IMR-90 (cell line): ENCODE measurements around the gene NSD2. TPM values are rescaled to one million over a fixed set of nuclear protein-coding genes. Genes with fewer than 3 reads are reported as not detected.
A peak's percentile ranks its signal among the peaks of the same experiment; 100 is the strongest.

Experiments
- ATAC-seq: fragments of 200-7000 bp; cut with Tn5 transposase; 2 replicates; pipeline ENCODE4 v1.9.1; 2020; ENCODE audit warnings: low read depth, mild to moderate bottlenecking, moderate library complexity
- BruUV-seq: library from RNA; stranded (reverse); fragments of 400-500 nt; replicated peaks from 2 replicates; lab custom pipeline; 2021; lab: Mats Ljungman, UMichigan
- CTCF ChIA-PET: fragments of 300-600 bp; formaldehyde crosslinking; extraction: SDS; loops from one replicate; lab custom pipeline; 2021; ENCODE audit warnings: antibody characterized with exemption; lab: Yijun Ruan, JAX
- POLR2A ChIA-PET: fragments of 300-600 bp; sonication (Branson Sonifier 250); formaldehyde crosslinking; loops from one replicate; lab custom pipeline; 2022; ENCODE audit warnings: antibody characterized with exemption; ENCODE audit not compliant: unreplicated experiment; lab: Charles Lee
- DNase-seq: peaks from one replicate; pipeline ENCODE4 v3.0.0; 2013
- H2AFZ ChIP-seq: replicated peaks from 2 replicates; pipeline ENCODE3; 2013; ENCODE audit warnings: low read length, mild to moderate bottlenecking; ENCODE audit not compliant: poor library complexity
- H2AK5ac ChIP-seq: 2 replicates; pipeline ENCODE4 v1.6.1; 2013; ENCODE audit warnings: low read depth, low read length, inconsistent platforms
- H2AK9ac ChIP-seq: replicated peaks from 2 replicates; pipeline ENCODE3; 2013; ENCODE audit warnings: mild to moderate bottlenecking, low read depth, low read length, moderate library complexity; ENCODE audit not compliant: poor library complexity
- H2BK120ac ChIP-seq: 2 replicates; pipeline ENCODE4 v1.6.1; 2013; ENCODE audit warnings: low read depth, low read length, inconsistent platforms
- H2BK15ac ChIP-seq: 3 replicates; pipeline ENCODE4 v1.6.1; 2013; ENCODE audit warnings: low read depth, low read length, inconsistent platforms
- H2BK20ac ChIP-seq: 2 replicates; pipeline ENCODE4 v1.6.1; 2013; ENCODE audit warnings: low read depth, mild to moderate bottlenecking, inconsistent platforms, low read length, moderate library complexity
- H2BK5ac ChIP-seq: 2 replicates; pipeline ENCODE4 v1.6.1; 2013; ENCODE audit warnings: mild to moderate bottlenecking, low read depth, low read length, inconsistent platforms; ENCODE audit not compliant: poor library complexity, severe bottlenecking
- H3K14ac ChIP-seq: replicated peaks from 2 replicates; pipeline ENCODE4 v1.6.1; 2013; ENCODE audit warnings: low read depth, low read length, inconsistent platforms
- H3K18ac ChIP-seq: 2 replicates; pipeline ENCODE4 v1.6.1; 2013; ENCODE audit warnings: low read depth, low read length, control low read depth
- H3K23ac ChIP-seq: 2 replicates; pipeline ENCODE4 v1.6.1; 2013; ENCODE audit warnings: low read depth, low read length, inconsistent platforms
- H3K27ac ChIP-seq: 2 replicates; pipeline ENCODE4 v1.5.1; 2013; ENCODE audit warnings: mild to moderate bottlenecking, control low read depth, low read length; ENCODE audit not compliant: insufficient read depth
- H3K27me3 ChIP-seq: 2 replicates; pipeline ENCODE4 v1.6.1; 2013; ENCODE audit warnings: low read length; ENCODE audit not compliant: control insufficient read depth, insufficient read depth
- H3K36me3 ChIP-seq: 2 replicates; pipeline ENCODE4 v1.6.1; 2013; ENCODE audit warnings: low read length, mixed read lengths; ENCODE audit not compliant: control insufficient read depth, insufficient read depth
- H3K4ac ChIP-seq: 2 replicates; pipeline ENCODE4 v1.6.1; 2013; ENCODE audit warnings: low read depth, low read length, inconsistent platforms
- H3K4me1 ChIP-seq: 2 replicates; pipeline ENCODE4 v1.6.1; 2013; ENCODE audit warnings: low read length, mixed read lengths; ENCODE audit not compliant: control insufficient read depth, insufficient read depth
- H3K4me2 ChIP-seq: 2 replicates; pipeline ENCODE4 v1.6.1; 2013; ENCODE audit warnings: low read depth, mild to moderate bottlenecking, control low read depth, low read length, moderate library complexity
- H3K4me3 ChIP-seq: 2 replicates; pipeline ENCODE4 v1.5.1; 2013; ENCODE audit warnings: low read depth, mild to moderate bottlenecking, control low read depth, low read length, moderate library complexity; ENCODE audit not compliant: insufficient read depth
- H3K56ac ChIP-seq: 2 replicates; pipeline ENCODE4 v1.6.1; 2013; ENCODE audit warnings: low read length, inconsistent platforms; ENCODE audit not compliant: insufficient read depth; ENCODE audit errors: extremely low read depth
- H3K79me1 ChIP-seq, 2 experiments: 2 replicates each; pipeline ENCODE4 v1.6.1; 2013; ENCODE audit warnings: low read length in 2 of 2, inconsistent platforms in 1 of 2, low read depth in 1 of 2
- H3K9ac ChIP-seq: 2 replicates; pipeline ENCODE4 v1.6.1; 2013; ENCODE audit warnings: low read depth, low read length, control low read depth
- H3K9me1 ChIP-seq: 2 replicates; pipeline ENCODE4 v1.6.1; 2013; ENCODE audit warnings: low read length, inconsistent platforms; ENCODE audit not compliant: insufficient read depth
- H3K9me3 ChIP-seq: 2 replicates; pipeline ENCODE4 v1.6.1; 2013; ENCODE audit warnings: low read length; ENCODE audit not compliant: control insufficient read depth, insufficient read depth
- H4K20me1 ChIP-seq: 2 replicates; pipeline ENCODE4 v1.6.1; 2013; ENCODE audit warnings: low read length, inconsistent platforms; ENCODE audit not compliant: insufficient read depth
- H4K5ac ChIP-seq: 2 replicates; pipeline ENCODE4 v1.6.1; 2013; ENCODE audit warnings: mild to moderate bottlenecking, low read depth, low read length, control low read depth
- H4K8ac ChIP-seq, 2 experiments: 2 replicates each; pipeline ENCODE4 v1.6.1; 2013; ENCODE audit warnings: low read depth in 2 of 2, low read length in 2 of 2, control low read depth in 1 of 2, inconsistent platforms in 1 of 2
- H4K91ac ChIP-seq: 2 replicates; pipeline ENCODE4 v1.6.1; 2013; ENCODE audit warnings: low read depth, low read length, inconsistent platforms; ENCODE audit not compliant: insufficient read depth
- BHLHE40 ChIP-seq: fragments of 150-350 bp; IDR thresholded peaks from 2 replicates; pipeline ENCODE4 v1.6.1; 2016; ENCODE audit warnings: mild to moderate bottlenecking, low read depth, low read length
- CEBPB ChIP-seq: IDR thresholded peaks from 2 replicates; pipeline ENCODE4 v1.6.1; 2012; ENCODE audit warnings: low read depth, low read length, improper control_type of control experiment
- CHD1 ChIP-seq: IDR thresholded peaks from 2 replicates; pipeline ENCODE4 v1.6.1; 2012; ENCODE audit warnings: low read depth, low read length, improper control_type of control experiment
- FOS ChIP-seq: fragments of 150-350 bp; IDR thresholded peaks from 2 replicates; pipeline ENCODE4 v1.6.1; 2016; ENCODE audit warnings: low read depth, low read length
- MAFK ChIP-seq: IDR thresholded peaks from 2 replicates; pipeline ENCODE4 v1.6.1; 2012; ENCODE audit warnings: low read depth, low read length, improper control_type of control experiment
- MAZ ChIP-seq: IDR thresholded peaks from 2 replicates; pipeline ENCODE4 v1.6.1; 2012; ENCODE audit warnings: low read depth, mild to moderate bottlenecking, low read length, improper control_type of control experiment, moderate library complexity, borderline replicate concordance
- MXI1 ChIP-seq: IDR thresholded peaks from 2 replicates; pipeline ENCODE4 v1.6.1; 2012; ENCODE audit warnings: low read depth, mild to moderate bottlenecking, low read length, moderate library complexity, borderline replicate concordance
- NFE2L2 ChIP-seq: fragments of 150-350 bp; IDR thresholded peaks from 2 replicates; pipeline ENCODE4 v1.6.1; 2016; ENCODE audit warnings: low read depth, mild to moderate bottlenecking, low read length
- POLR2A ChIP-seq: IDR thresholded peaks from 2 replicates; pipeline ENCODE4 v1.6.1; 2012; ENCODE audit warnings: mild to moderate bottlenecking, low read depth, low read length
- RAD21 ChIP-seq: IDR thresholded peaks from 2 replicates; pipeline ENCODE4 v1.6.1; 2012; ENCODE audit warnings: low read length, improper control_type of control experiment
- RCOR1 ChIP-seq: IDR thresholded peaks from 2 replicates; pipeline ENCODE4 v1.6.1; 2012; ENCODE audit warnings: mild to moderate bottlenecking, low read length, improper control_type of control experiment; ENCODE audit not compliant: insufficient replicate concordance
- RFX5 ChIP-seq: IDR thresholded peaks from 2 replicates; pipeline ENCODE4 v1.8.0; 2012; ENCODE audit warnings: low read depth, mild to moderate bottlenecking, low read length, moderate library complexity
- SMC3 ChIP-seq: fragments of 150-350 bp; IDR thresholded peaks from 2 replicates; pipeline ENCODE4 v1.6.1; 2016; ENCODE audit warnings: low read depth, mild to moderate bottlenecking, antibody characterized with exemption, low read length, moderate library complexity
- WGBS, 2 experiments: methylation state at CpG; one replicate each; pipeline versions ENCODE4 v1.1.5 to v1.1.7; 2013; ENCODE audit warnings: missing lambda C conversion rate in 2 of 2; ENCODE audit not compliant: insufficient read length in 1 of 2; ENCODE audit errors: extremely low coverage in 2 of 2; 5-methylcytosine and 5-hydroxymethylcytosine counted together
- dilution Hi-C: fragments of 300-500 bp; cut with HindIII; formaldehyde crosslinking; loops from one replicate; pipeline ENCODE4 v1.14.3; 2018; ENCODE audit warnings: low sequenced_read_pairs; ENCODE audit not compliant: unreplicated experiment
- in situ Hi-C: fragments of 300-500 bp; cut with MboI; formaldehyde crosslinking; loops from 3 replicates; pipeline ENCODE4 v1.14.3; 2019; ENCODE audit warnings: low sequenced_read_pairs, inconsistent platforms, mixed read lengths
- intact Hi-C: fragments of 100-400 bp; cut with micrococcal nuclease; formaldehyde crosslinking; loops from 2 replicates; pipeline ENCODE4 v1.10.0; 2022
- polyA plus RNA-seq, 3 experiments: library from polyadenylated mRNA; depleted of rRNA; stranded (reverse); fragments of >200 nt; gene quantifications; 2 replicates each; pipeline ENCODE4 v1.2.3, GENCODE V29; 2012; ENCODE audit warnings: low replicate concordance in 1 of 3
- total RNA-seq: library from RNA; depleted of rRNA; stranded (reverse); fragments of >200 nt; gene quantifications from 2 replicates; pipeline ENCODE4 v1.2.3, GENCODE V29; 2012
- TF ChIP-seq, protein P1 (sequence below): conservative IDR thresholded peaks from 2 replicates; pipeline ENCODE4 v1.5.1; 2012; ENCODE audit warnings: mild to moderate bottlenecking, low read depth, low read length, improper control_type of control experiment
- TF ChIP-seq, protein P2 (sequence below): fragments of 150-350 bp; IDR thresholded peaks from 2 replicates; pipeline ENCODE4 v1.6.1; 2016; ENCODE audit warnings: low read depth, mild to moderate bottlenecking, low read length, moderate library complexity, borderline replicate concordance
- TF ChIP-seq, protein P3 (sequence below): fragments of 150-350 bp; IDR thresholded peaks from 2 replicates; pipeline ENCODE4 v1.6.1; 2017; ENCODE audit warnings: mild to moderate bottlenecking, antibody characterized with exemption, low read length, low read depth

Gene NSD2
- total and polyA plus RNA-seq, 2 of the 4 experiments (the other 2 are of a cell fraction): 35.9 to 68.1 TPM

DNA sequence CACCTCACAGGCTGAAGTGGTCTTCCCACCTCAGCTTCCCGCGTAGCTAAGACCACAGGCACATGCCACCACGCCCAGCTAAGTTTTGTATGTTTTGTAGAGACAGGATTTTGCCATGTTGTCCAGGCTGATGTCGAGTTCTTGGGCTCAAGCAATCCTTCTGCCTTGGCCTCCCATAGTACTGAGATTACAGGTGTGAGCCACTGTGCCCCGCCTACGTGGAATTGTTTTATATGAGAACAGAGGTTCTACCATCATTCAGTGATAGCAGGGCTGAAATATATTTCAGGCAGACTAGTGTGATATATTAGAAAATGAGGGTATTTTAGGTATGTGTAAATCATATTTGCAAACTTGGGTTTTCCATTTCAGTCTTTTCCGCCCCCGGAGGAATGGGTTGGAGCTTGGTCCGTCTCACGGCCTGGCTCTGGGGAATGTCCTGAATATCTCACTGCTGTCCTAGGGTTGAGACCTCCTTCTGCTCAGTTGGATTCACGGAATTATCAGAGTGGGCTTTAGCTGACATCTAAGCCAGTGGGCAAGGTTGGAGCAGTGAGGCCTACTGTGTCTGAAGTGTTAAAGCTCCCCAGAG lies 19.9 kb downstream of the NSD2 start:
- Histone ChIP-seq H3K14ac (no peak overlapping the region), H3K79me1 (peaks cover 0 to 38% of the 10 kb centered on the region in 2 experiments; a peak in 2 of 4 replicates), H2BK15ac (no peak overlapping the region), H3K23ac (no peak overlapping the region), H2AK9ac (no peak overlapping the region), H3K4me2 (no peak overlapping the region), H2AFZ (no peak overlapping the region), H3K4ac (peak overlapping the region; percentile 32; the same call in 1 of the 2 replicates), H4K91ac (peak overlapping the region; percentile 9; the same call in 1 of the 2 replicates), H3K27me3 (no peaks in the 10 kb centered on the region), H3K4me3 (no peak overlapping the region), H2AK5ac (peak overlapping the region; percentile 66; the same call in 1 of the 2 replicates), H3K56ac (no peak overlapping the region), H4K5ac (peak overlapping the region; percentile 72), H4K8ac (no peak overlapping the region; a peak in 1 of 4 replicates), H2BK5ac (no peak overlapping the region), H3K9ac (no peak overlapping the region), H3K9me3 (no peaks in the 10 kb centered on the region), H3K4me1 (peaks cover 15% of the 10 kb centered on the region), H3K18ac (no peak overlapping the region), H2BK20ac (no peak overlapping the region), H4K20me1 (peaks cover 69% of the 10 kb centered on the region), H3K36me3 (no peaks in the 10 kb centered on the region), H3K9me1 (0 out of 2 replicates have a peak, but pooled peaks cover 6% of the 10 kb centered on the region), H2BK120ac (peak overlapping the region; percentile 37; the same call in 1 of the 2 replicates), H3K27ac (peak overlapping the region; percentile 32; the same call in 1 of the 2 replicates)
- CTCF ChIA-PET: no interaction called here
- dilution Hi-C loops (no loop called here), in situ Hi-C loops (no loop called here), intact Hi-C loops (no loop called here)
- ATAC-seq: no peak
- TF ChIP-seq MAZ (no peak), BHLHE40 (no peak), RCOR1 (no peak), MAFK (no peak), MXI1 (no peak), RFX5 (no peak), CEBPB (no peak), SMC3 (no peak), RAD21 (no peak), CHD1 (no peak), POLR2A (no peak), NFE2L2 (no peak), FOS (no peak)
- TF ChIP-seq, protein P1, sequence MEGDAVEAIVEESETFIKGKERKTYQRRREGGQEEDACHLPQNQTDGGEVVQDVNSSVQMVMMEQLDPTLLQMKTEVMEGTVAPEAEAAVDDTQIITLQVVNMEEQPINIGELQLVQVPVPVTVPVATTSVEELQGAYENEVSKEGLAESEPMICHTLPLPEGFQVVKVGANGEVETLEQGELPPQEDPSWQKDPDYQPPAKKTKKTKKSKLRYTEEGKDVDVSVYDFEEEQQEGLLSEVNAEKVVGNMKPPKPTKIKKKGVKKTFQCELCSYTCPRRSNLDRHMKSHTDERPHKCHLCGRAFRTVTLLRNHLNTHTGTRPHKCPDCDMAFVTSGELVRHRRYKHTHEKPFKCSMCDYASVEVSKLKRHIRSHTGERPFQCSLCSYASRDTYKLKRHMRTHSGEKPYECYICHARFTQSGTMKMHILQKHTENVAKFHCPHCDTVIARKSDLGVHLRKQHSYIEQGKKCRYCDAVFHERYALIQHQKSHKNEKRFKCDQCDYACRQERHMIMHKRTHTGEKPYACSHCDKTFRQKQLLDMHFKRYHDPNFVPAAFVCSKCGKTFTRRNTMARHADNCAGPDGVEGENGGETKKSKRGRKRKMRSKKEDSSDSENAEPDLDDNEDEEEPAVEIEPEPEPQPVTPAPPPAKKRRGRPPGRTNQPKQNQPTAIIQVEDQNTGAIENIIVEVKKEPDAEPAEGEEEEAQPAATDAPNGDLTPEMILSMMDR: no peak
- TF ChIP-seq, protein P2, sequence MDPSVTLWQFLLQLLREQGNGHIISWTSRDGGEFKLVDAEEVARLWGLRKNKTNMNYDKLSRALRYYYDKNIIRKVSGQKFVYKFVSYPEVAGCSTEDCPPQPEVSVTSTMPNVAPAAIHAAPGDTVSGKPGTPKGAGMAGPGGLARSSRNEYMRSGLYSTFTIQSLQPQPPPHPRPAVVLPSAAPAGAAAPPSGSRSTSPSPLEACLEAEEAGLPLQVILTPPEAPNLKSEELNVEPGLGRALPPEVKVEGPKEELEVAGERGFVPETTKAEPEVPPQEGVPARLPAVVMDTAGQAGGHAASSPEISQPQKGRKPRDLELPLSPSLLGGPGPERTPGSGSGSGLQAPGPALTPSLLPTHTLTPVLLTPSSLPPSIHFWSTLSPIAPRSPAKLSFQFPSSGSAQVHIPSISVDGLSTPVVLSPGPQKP: no peak
- TF ChIP-seq, protein P3, sequence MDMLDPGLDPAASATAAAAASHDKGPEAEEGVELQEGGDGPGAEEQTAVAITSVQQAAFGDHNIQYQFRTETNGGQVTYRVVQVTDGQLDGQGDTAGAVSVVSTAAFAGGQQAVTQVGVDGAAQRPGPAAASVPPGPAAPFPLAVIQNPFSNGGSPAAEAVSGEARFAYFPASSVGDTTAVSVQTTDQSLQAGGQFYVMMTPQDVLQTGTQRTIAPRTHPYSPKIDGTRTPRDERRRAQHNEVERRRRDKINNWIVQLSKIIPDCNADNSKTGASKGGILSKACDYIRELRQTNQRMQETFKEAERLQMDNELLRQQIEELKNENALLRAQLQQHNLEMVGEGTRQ: no peak
- BruUV-seq: no TSS peak
- 98% methylated on average over 7 of the region's 11 CpGs; no CpG with 5 or more reads in 1 of the 2 experiments for WGBS, 2 experiments
- DNase-seq: no peak
- POLR2A ChIA-PET: no interaction called here
